UCSD-AML1 (cell line): ENCODE measurements around the gene ARHGAP15.

Source experiments
- DNase-seq: peaks from one replicate; lab custom pipeline; 2025; ENCODE audit not compliant: unreplicated experiment; lab: John Stamatoyannopoulos, UW

ARHGAP15 gene

GRCh38 chr2:143440411-143441012, 311.3 kb downstream of the ARHGAP15 start:
- no peak for DNase-seq

DNA sequence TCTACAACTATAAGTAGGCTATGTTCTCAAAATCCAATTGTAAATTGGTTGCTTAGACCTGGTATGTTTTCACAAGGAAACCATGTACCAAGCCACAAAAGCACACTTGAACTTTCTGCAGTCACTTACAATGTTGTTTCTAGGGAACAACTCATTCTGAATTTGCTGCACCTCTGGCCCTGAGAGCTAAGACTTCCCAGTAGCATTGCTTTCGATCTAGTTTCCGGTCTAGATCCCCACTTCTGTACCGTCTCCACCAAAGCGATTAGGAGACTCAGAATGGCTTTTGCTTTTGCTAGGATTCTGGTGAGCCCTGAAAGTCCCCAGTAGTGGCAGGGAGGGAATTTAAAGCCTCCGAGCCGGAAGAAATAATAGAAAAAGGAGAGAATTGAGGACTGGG, 313.0 kb downstream of the ARHGAP15 start:
- DNase-seq, result no peak

DNA sequence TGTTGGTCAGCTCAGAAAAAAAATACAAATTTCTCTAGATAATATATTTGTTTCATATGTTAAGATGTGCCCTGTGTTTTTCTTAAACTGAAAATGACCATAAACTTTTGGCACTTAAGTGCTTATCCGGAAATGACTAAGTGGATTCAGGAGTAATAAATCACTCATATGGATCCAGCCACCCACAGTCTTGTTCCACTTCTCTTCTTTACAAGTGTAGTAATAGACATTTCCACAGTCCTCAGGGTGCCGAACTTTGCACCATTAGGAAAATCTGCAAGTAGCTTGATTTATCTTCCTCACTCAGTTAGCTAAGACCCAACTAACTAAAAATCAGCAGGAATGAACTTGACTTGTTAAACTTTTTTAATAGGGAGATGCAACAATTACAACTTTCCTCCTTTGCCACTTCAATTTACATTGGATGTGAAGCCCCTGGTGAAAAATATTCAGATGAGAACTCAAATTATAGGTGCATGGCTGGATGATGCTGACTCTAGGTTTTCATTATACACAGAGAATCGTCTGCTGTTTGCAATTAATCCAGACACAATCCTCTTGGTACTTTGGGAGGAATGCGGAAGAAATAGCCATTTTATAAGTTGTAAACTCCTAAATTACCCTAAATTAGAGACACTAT, 322.5 kb downstream of the ARHGAP15 start:
- peak; percentile 5 for DNase-seq

GRCh38 chr2:143452817-143453451, 323.7 kb downstream of the ARHGAP15 start:
- peak; percentile 12 for DNase-seq

DNA sequence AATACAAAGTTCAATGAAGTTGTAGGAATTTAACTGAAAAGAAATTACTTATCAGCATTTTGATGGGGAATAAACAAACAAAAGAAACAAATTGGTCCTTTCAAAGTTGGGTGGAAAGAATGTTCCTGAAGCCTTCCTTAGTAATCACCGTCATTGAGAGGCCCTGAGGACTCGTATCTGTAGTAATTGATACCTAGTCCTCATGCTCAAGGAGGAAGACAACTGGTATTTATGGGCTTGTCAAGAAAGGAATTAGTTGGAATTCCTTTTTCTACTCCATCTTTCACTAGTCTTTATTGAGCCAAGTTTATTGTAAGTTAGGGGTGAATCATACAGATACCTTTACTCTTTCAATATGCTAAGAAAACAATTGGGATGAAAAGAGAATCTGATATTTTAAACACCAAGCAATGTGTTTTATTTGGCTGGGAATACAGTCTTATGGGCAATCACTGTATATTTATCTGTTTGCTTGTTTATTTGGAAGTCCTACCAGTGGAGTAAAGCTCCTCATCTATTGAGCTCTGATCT, 324.8 kb downstream of the ARHGAP15 start:
- no peak for DNase-seq

DNA sequence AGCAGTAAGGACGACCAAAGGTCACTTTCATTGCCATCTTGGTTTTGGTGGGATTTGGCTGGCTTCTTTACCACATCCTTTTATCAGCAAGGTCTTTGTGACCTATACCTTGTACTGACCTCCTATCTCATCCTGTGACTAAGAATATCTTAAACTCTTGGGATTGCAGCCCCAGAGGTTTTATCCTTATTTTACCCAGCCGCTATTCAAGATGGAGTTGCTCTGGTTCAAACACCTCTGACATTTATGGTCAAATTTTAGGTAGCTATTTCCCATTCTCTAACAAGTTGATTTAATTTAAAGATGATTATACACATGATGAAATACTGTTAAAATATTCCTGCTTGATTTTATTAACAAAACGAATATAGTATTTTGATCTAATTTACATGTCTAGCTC, 326.1 kb downstream of the ARHGAP15 start:
- DNase-seq, result no peak

GRCh38 chr2:143458258-143459190, 329.3 kb downstream of the ARHGAP15 start:
- no peak for DNase-seq

DNA sequence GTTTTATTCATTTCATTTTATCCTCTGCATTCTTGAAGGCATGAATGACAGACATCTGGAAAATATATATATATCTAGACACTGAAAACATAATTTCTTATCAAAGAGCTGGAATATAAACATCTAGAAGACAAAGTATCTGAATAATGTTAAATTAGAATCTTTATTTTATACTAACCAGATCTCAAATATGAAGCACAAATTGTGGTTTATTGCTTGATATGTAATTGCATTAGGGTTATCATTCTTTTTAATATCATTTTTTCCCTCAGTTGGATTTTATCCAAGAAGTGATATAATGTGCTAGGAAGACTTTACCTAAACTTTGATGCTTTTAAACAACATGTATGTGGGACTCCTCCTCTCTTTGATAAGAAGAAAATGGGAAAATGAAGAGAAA, 331.2 kb downstream of the ARHGAP15 start:
- no peak for DNase-seq

DNA sequence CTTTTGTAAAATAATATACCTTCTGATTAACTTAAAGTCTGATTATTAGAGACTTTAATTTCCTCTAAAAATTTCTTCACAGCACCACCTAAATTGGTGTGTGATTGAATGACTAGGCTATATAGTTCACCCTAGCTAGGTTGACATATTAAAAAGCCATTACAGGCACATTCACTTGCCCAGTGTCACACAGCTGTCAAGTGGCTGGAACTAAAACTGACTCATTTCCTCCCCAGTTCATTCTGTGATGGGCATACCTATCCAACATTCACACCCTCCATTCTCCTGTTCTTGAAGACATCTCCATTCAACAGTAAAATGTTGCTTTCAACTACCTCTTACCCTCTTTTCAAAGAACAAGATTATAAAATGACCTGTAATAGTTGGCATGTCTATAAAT, 334.5 kb downstream of the ARHGAP15 start:
- no peak for DNase-seq

DNA sequence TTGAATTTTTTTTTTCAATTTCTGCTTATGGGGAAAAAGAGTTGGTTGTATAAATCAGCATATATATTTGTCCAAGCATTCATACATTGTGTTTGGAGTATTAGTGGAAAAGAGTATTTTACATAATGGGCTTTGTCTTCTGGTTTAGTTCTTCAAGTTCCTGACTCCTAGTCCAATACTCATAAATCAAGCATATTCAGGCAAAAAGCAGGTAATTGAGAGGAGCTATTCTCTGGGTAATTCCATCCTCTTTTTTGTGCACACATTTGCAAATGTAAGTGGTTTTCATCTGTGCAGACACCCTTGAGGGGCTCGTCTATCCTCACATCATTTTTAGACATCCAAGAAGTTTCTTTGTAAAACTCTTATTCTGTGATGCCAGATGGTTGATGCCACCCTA, 337.2 kb downstream of the ARHGAP15 start:
- DNase-seq, result no peak

GRCh38 chr2:143467011-143467410, 337.8 kb downstream of the ARHGAP15 start:
- no peak for DNase-seq

- DNase-seq, result no peak
Measured at GRCh38 chr2:143468341-143468888, 339.2 kb downstream of the ARHGAP15 start.

- DNase-seq, result peak; percentile 5
Measured at GRCh38 chr2:143469323-143469722, 340.1 kb downstream of the ARHGAP15 start.

GRCh38 chr2:143471550-143471949, 342.3 kb downstream of the ARHGAP15 start:
- no peak for DNase-seq

DNA sequence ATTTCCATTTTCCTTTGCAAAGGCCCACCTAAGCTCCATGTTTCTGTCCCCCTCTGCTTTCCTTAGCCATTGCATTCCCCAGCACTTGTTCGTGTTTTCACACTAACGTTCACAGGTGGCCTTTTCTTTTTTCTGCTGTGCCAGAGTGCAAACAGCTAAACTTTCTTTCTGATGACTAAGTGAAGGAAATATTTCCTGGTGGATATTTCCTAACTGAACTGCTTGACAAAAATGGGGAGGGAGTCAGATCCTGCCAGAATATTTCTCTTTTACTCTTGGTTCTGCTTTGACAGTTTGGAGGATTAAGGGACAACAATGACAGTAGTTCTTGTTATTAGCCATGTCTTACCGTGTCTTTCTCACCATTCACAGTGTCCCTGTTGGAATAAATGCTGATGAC, 344.0 kb downstream of the ARHGAP15 start:
- DNase-seq, result no peak

GRCh38 chr2:143473820-143474219, 344.6 kb downstream of the ARHGAP15 start:
- DNase-seq, result no peak

DNA sequence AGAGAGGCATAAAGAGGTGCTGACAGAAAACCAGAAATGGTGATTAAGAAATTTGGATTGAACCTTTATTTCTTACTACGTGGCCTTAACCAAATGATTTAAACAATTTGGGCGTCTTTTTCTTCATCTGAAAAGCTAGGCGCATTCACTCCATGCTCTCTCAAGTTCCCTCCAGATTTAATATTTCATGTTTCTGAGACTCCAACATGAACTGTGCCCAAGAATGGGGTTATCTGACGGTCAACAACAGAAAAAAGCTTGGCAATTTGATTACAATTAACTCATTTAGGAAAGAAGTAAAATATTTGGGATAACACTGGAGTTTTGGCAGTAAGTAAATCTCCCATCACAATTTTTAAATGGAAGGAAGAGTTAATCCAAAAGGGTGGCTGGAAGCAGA, 345.4 kb downstream of the ARHGAP15 start:
- no peak for DNase-seq

DNA sequence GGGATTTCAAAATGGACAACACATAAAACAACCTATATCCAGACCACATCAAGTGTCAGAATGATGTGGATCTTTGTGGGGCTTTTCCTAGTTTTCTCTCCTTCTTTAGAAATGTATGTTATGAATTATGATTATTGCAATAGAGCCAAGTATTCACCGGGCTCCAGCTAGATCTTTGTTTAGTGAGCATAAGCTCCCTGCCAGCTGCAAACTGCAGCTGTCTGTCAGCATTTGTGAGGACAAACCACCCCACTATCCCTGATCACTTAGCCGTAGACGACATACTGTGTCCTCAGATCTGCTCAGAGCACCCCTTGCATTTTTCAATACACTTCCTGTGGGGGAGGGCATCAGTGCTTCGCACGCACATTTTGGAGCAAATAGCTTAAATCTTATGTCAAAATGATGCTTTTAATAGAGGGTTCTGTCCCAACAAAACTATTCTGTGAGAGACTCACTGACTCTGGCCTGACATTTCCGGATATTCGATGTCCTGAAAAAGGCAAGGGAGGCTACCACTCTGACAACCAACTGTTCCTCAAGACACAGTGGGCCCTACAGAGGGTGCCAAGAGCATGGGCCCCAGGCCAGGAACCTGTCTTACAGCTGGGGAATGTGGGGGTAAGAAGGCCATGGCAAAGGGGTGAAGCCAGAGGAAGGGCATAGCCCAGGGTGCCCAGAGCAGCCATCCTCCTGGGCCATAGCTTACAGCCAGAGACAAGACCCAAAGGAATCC, 346.0 kb downstream of the ARHGAP15 start:
- DNase-seq, result peak; percentile 7

GRCh38 chr2:143476336-143477087, 347.3 kb downstream of the ARHGAP15 start:
- DNase-seq, result no peak
